IMR-90 (cell line): ENCODE data around the gene ZSCAN5C. TPM values are rescaled to one million over a fixed set of nuclear protein-coding genes. Genes with fewer than 3 reads are reported as not detected.
"Not testable (repeated sequence)": the region's sequence is repeated elsewhere in the genome, so short reads cannot be mapped to it uniquely, and the experiment has no call there.

ENCODE experiments used
- ATAC-seq: fragments of 200-7000 bp; cut with Tn5 transposase; 2 replicates; pipeline ENCODE4 v1.9.1; 2020; ENCODE audit warnings: low read depth, mild to moderate bottlenecking, moderate library complexity
- BruUV-seq: library from RNA; stranded (reverse); fragments of 400-500 nt; replicated peaks from 2 replicates; lab custom pipeline; 2021; lab: Mats Ljungman, UMichigan
- CTCF ChIA-PET: fragments of 300-600 bp; formaldehyde crosslinking; extraction: SDS; loops from one replicate; lab custom pipeline; 2021; ENCODE audit warnings: antibody characterized with exemption; lab: Yijun Ruan, JAX
- POLR2A ChIA-PET: fragments of 300-600 bp; sonication (Branson Sonifier 250); formaldehyde crosslinking; loops from one replicate; lab custom pipeline; 2022; ENCODE audit warnings: antibody characterized with exemption; ENCODE audit not compliant: unreplicated experiment; lab: Charles Lee
- DNase-seq: peaks from one replicate; pipeline ENCODE4 v3.0.0; 2013
- H2AFZ ChIP-seq: replicated peaks from 2 replicates; pipeline ENCODE3; 2013; ENCODE audit warnings: low read length, mild to moderate bottlenecking; ENCODE audit not compliant: poor library complexity
- H2AK5ac ChIP-seq: 2 replicates; pipeline ENCODE4 v1.6.1; 2013; ENCODE audit warnings: low read depth, low read length, inconsistent platforms
- H2AK9ac ChIP-seq: replicated peaks from 2 replicates; pipeline ENCODE3; 2013; ENCODE audit warnings: mild to moderate bottlenecking, low read depth, low read length, moderate library complexity; ENCODE audit not compliant: poor library complexity
- H2BK120ac ChIP-seq: 2 replicates; pipeline ENCODE4 v1.6.1; 2013; ENCODE audit warnings: low read depth, low read length, inconsistent platforms
- H2BK15ac ChIP-seq: 3 replicates; pipeline ENCODE4 v1.6.1; 2013; ENCODE audit warnings: low read depth, low read length, inconsistent platforms
- H2BK20ac ChIP-seq: 2 replicates; pipeline ENCODE4 v1.6.1; 2013; ENCODE audit warnings: low read depth, mild to moderate bottlenecking, inconsistent platforms, low read length, moderate library complexity
- H2BK5ac ChIP-seq: 2 replicates; pipeline ENCODE4 v1.6.1; 2013; ENCODE audit warnings: mild to moderate bottlenecking, low read depth, low read length, inconsistent platforms; ENCODE audit not compliant: poor library complexity, severe bottlenecking
- H3K14ac ChIP-seq: replicated peaks from 2 replicates; pipeline ENCODE4 v1.6.1; 2013; ENCODE audit warnings: low read depth, low read length, inconsistent platforms
- H3K18ac ChIP-seq: 2 replicates; pipeline ENCODE4 v1.6.1; 2013; ENCODE audit warnings: low read depth, low read length, control low read depth
- H3K23ac ChIP-seq: 2 replicates; pipeline ENCODE4 v1.6.1; 2013; ENCODE audit warnings: low read depth, low read length, inconsistent platforms
- H3K27ac ChIP-seq: 2 replicates; pipeline ENCODE4 v1.5.1; 2013; ENCODE audit warnings: mild to moderate bottlenecking, control low read depth, low read length; ENCODE audit not compliant: insufficient read depth
- H3K27me3 ChIP-seq: 2 replicates; pipeline ENCODE4 v1.6.1; 2013; ENCODE audit warnings: low read length; ENCODE audit not compliant: control insufficient read depth, insufficient read depth
- H3K36me3 ChIP-seq: 2 replicates; pipeline ENCODE4 v1.6.1; 2013; ENCODE audit warnings: low read length, mixed read lengths; ENCODE audit not compliant: control insufficient read depth, insufficient read depth
- H3K4ac ChIP-seq: 2 replicates; pipeline ENCODE4 v1.6.1; 2013; ENCODE audit warnings: low read depth, low read length, inconsistent platforms
- H3K4me1 ChIP-seq: 2 replicates; pipeline ENCODE4 v1.6.1; 2013; ENCODE audit warnings: low read length, mixed read lengths; ENCODE audit not compliant: control insufficient read depth, insufficient read depth
- H3K4me2 ChIP-seq: 2 replicates; pipeline ENCODE4 v1.6.1; 2013; ENCODE audit warnings: low read depth, mild to moderate bottlenecking, control low read depth, low read length, moderate library complexity
- H3K4me3 ChIP-seq: 2 replicates; pipeline ENCODE4 v1.5.1; 2013; ENCODE audit warnings: low read depth, mild to moderate bottlenecking, control low read depth, low read length, moderate library complexity; ENCODE audit not compliant: insufficient read depth
- H3K56ac ChIP-seq: 2 replicates; pipeline ENCODE4 v1.6.1; 2013; ENCODE audit warnings: low read length, inconsistent platforms; ENCODE audit not compliant: insufficient read depth; ENCODE audit errors: extremely low read depth
- H3K79me1 ChIP-seq, 2 experiments: 2 replicates each; pipeline ENCODE4 v1.6.1; 2013; ENCODE audit warnings: low read length in 2 of 2, inconsistent platforms in 1 of 2, low read depth in 1 of 2
- H3K9ac ChIP-seq: 2 replicates; pipeline ENCODE4 v1.6.1; 2013; ENCODE audit warnings: low read depth, low read length, control low read depth
- H3K9me1 ChIP-seq: 2 replicates; pipeline ENCODE4 v1.6.1; 2013; ENCODE audit warnings: low read length, inconsistent platforms; ENCODE audit not compliant: insufficient read depth
- H3K9me3 ChIP-seq: 2 replicates; pipeline ENCODE4 v1.6.1; 2013; ENCODE audit warnings: low read length; ENCODE audit not compliant: control insufficient read depth, insufficient read depth
- H4K20me1 ChIP-seq: 2 replicates; pipeline ENCODE4 v1.6.1; 2013; ENCODE audit warnings: low read length, inconsistent platforms; ENCODE audit not compliant: insufficient read depth
- H4K5ac ChIP-seq: 2 replicates; pipeline ENCODE4 v1.6.1; 2013; ENCODE audit warnings: mild to moderate bottlenecking, low read depth, low read length, control low read depth
- H4K8ac ChIP-seq, 2 experiments: 2 replicates each; pipeline ENCODE4 v1.6.1; 2013; ENCODE audit warnings: low read depth in 2 of 2, low read length in 2 of 2, control low read depth in 1 of 2, inconsistent platforms in 1 of 2
- H4K91ac ChIP-seq: 2 replicates; pipeline ENCODE4 v1.6.1; 2013; ENCODE audit warnings: low read depth, low read length, inconsistent platforms; ENCODE audit not compliant: insufficient read depth
- CHD1 ChIP-seq: IDR thresholded peaks from 2 replicates; pipeline ENCODE4 v1.6.1; 2012; ENCODE audit warnings: low read depth, low read length, improper control_type of control experiment
- MAFK ChIP-seq: IDR thresholded peaks from 2 replicates; pipeline ENCODE4 v1.6.1; 2012; ENCODE audit warnings: low read depth, low read length, improper control_type of control experiment
- WGBS, 2 experiments: methylation state at CpG; one replicate each; pipeline versions ENCODE4 v1.1.5 to v1.1.7; 2013; ENCODE audit warnings: missing lambda C conversion rate in 2 of 2; ENCODE audit not compliant: insufficient read length in 1 of 2; ENCODE audit errors: extremely low coverage in 2 of 2; 5-methylcytosine and 5-hydroxymethylcytosine counted together
- dilution Hi-C: fragments of 300-500 bp; cut with HindIII; formaldehyde crosslinking; loops from one replicate; pipeline ENCODE4 v1.14.3; 2018; ENCODE audit warnings: low sequenced_read_pairs; ENCODE audit not compliant: unreplicated experiment
- in situ Hi-C: fragments of 300-500 bp; cut with MboI; formaldehyde crosslinking; loops from 3 replicates; pipeline ENCODE4 v1.14.3; 2019; ENCODE audit warnings: low sequenced_read_pairs, inconsistent platforms, mixed read lengths
- intact Hi-C: fragments of 100-400 bp; cut with micrococcal nuclease; formaldehyde crosslinking; loops from 2 replicates; pipeline ENCODE4 v1.10.0; 2022
- polyA plus RNA-seq, 3 experiments: library from polyadenylated mRNA; depleted of rRNA; stranded (reverse); fragments of >200 nt; gene quantifications; 2 replicates each; pipeline ENCODE4 v1.2.3, GENCODE V29; 2012; ENCODE audit warnings: low replicate concordance in 1 of 3
- total RNA-seq: library from RNA; depleted of rRNA; stranded (reverse); fragments of >200 nt; gene quantifications from 2 replicates; pipeline ENCODE4 v1.2.3, GENCODE V29; 2012

The ZSCAN5C gene
- total and polyA plus RNA-seq, 2 of the 4 experiments (the other 2 are of a cell fraction), result not detected

- Histone ChIP-seq H3K9me3 (peaks cover 2% of the 10 kb centered on the region; the same call in 1 of the 2 replicates), H2BK5ac (no peak overlapping the region), H3K4me2 (no peak overlapping the region), H3K27ac (no peak overlapping the region), H3K4me3 (no peak overlapping the region), H3K23ac (no peak overlapping the region), H2AFZ (no peak overlapping the region), H2AK5ac (no peak overlapping the region), H3K9me1 (no peaks in the 10 kb centered on the region), H3K36me3 (no peaks in the 10 kb centered on the region), H4K8ac (no peak overlapping the region), H3K79me1 (no peaks in the 10 kb centered on the region), H3K4ac (no peak overlapping the region), H3K14ac (no peak overlapping the region), H3K27me3 (no peaks in the 10 kb centered on the region), H3K4me1 (no peaks in the 10 kb centered on the region), H3K56ac (no peak overlapping the region), H2BK120ac (no peak overlapping the region), H2BK20ac (no peak overlapping the region), H3K9ac (no peak overlapping the region), H4K91ac (no peak overlapping the region), H2BK15ac (no peak overlapping the region), H2AK9ac (no peak overlapping the region), H4K20me1 (no peaks in the 10 kb centered on the region), H3K18ac (no peak overlapping the region), H4K5ac (no peak overlapping the region)
- ChIA-PET CTCF (no interaction called here), POLR2A (no interaction called here)
- dilution Hi-C loops, result no loop called here
- TF ChIP-seq MAFK (no peak), CHD1 (no peak)
- BruUV-seq, result no TSS peak
- intact Hi-C loops, result no loop called here
- ATAC-seq (no peak), DNase-seq (no peak)
- WGBS, 2 experiments, result 81% methylated on average over 3 of the region's 12 CpGs; no CpG with 5 or more reads in 1 of the 2 experiments
- in situ Hi-C loops, result no loop called here
These were observed 8.0 kb upstream of the ZSCAN5C start for GRCh38 chr19:56193981-56194640.

GRCh38 chr19:56197646-56198045 is 4.4 kb upstream of the ZSCAN5C start, which contains the start of gene ZSCAN5B:
TSS of gene ZSCAN5B (minus strand) at chr19:56197783. CDS start at chr19:56193052, 4,731 bp downstream.
- no CpG with 5 or more reads among the region's 23 CpGs for WGBS, 2 experiments
- H3K27ac ChIP-seq, H2BK20ac ChIP-seq, H3K4ac ChIP-seq, H3K9me1 ChIP-seq, H2BK15ac ChIP-seq, H3K4me1 ChIP-seq, H3K14ac ChIP-seq, H4K91ac ChIP-seq, H3K9ac ChIP-seq, H4K5ac ChIP-seq, H3K79me1 ChIP-seq, dilution Hi-C loops, H3K4me3 ChIP-seq, H3K36me3 ChIP-seq, POLR2A ChIA-PET, H2AK9ac ChIP-seq, H3K27me3 ChIP-seq, in situ Hi-C loops, DNase-seq, H3K4me2 ChIP-seq, H3K18ac ChIP-seq, H3K56ac ChIP-seq, H2BK120ac ChIP-seq, ATAC-seq, BruUV-seq, CTCF ChIA-PET, H3K9me3 ChIP-seq, H3K23ac ChIP-seq, H4K8ac ChIP-seq, H2BK5ac ChIP-seq, H2AFZ ChIP-seq, H4K20me1 ChIP-seq, intact Hi-C loops, H2AK5ac ChIP-seq: not testable (repeated sequence)
